Esophagus muscularis mucosa (tissue), 2 donors: Measurements from ENCODE around the gene CSF2RB.

Source experiments
- POLR2A ChIP-seq: fragments of 450-650 bp; IDR thresholded peaks from one replicate; pipeline ENCODE4 v1.6.1; 2017; ENCODE audit warnings: antibody characterized with exemption, moderate library complexity, mild to moderate bottlenecking, low read depth
- POLR2AphosphoS5 ChIP-seq, 2 donors: sonication (generic); formaldehyde crosslinking; IDR thresholded peaks; one replicate each; pipeline ENCODE4 v1.6.1; 2017; ENCODE audit warnings: antibody characterized with exemption in 2 of 2

GRCh38 chr22:36868546-36869181, 44.8 kb upstream of the CSF2RB start:
- TF ChIP-seq POLR2AphosphoS5 (IDR thresholded peaks at IDR 0.05), result no peak
- no peak for TF ChIP-seq POLR2A
